ENCODE measurements around the gene ZNF688. TPM values are rescaled to one million over a fixed set of nuclear protein-coding genes. Genes with fewer than 3 reads are reported as not detected.

The ZNF688 gene
- total and polyA plus RNA-seq, 9 of the 15 experiments (the other 6 are each of a cell fraction or from before 2014, with no cell fraction given) = 0.48 to 12.9 (median 4.5) TPM

GRCh38 chr16:30585400-30586191 is 14.1 kb upstream of the ZNF688 start, which contains the start of gene ZNF785 (continued):
- 0 out of 2 replicates have a peak, but pooled peaks have one; percentile 58 for TF ChIP-seq TRIM25 (IDR thresholded peaks at IDR 0.05; ENCODE audit: borderline replicate concordance)
- no peak for TF ChIP-seq PHTF2 (CRISPR knock-in tag; IDR thresholded peaks at IDR 0.05)
- TF ChIP-seq NBN (IDR thresholded peaks at IDR 0.05; ENCODE audit: low read depth) = peak; percentile 65; the same call in 1 of the 2 replicates
- TF ChIP-seq MBD1 (CRISPR knock-in tag; IDR thresholded peaks at IDR 0.05) = no peak
- TF ChIP-seq TAF7 (tag; IDR thresholded peaks at IDR 0.05) = peak; percentile 16; the same call in 1 of the 2 replicates
- no peak; the same call in 1 of the 2 replicates for TF ChIP-seq ZNF41 (CRISPR knock-in tag; conservative IDR thresholded peaks at IDR 0.05)
- no peak for TF ChIP-seq SRSF7 (optimal IDR thresholded peaks at IDR 0.05; ENCODE audit: low read depth, low read length)
- TF ChIP-seq NCOA2 (IDR thresholded peaks at IDR 0.05; ENCODE audit: partially characterized antibody in 2 of 2) = no peak
- peak; percentile 34; the same call in 1 of the 2 replicates for TF ChIP-seq RFX1 (IDR thresholded peaks at IDR 0.05)
- TF ChIP-seq GMEB1 (CRISPR knock-in tag; IDR thresholded peaks at IDR 0.05) = 0 out of 2 replicates have a peak, but pooled peaks have one; percentile 64
- TF ChIP-seq NR3C1 (CRISPR knock-in tag; IDR thresholded peaks at IDR 0.05) = peak; percentile 94
- TF ChIP-seq ZBTB9 (CRISPR knock-in tag; IDR thresholded peaks at IDR 0.05) = peak; percentile 53; the same call in 1 of the 2 replicates
- TF ChIP-seq RUNX1 (IDR thresholded peaks at IDR 0.05; ENCODE audit: low read depth) = no peak
- no peak for TF ChIP-seq RBM39 (optimal IDR thresholded peaks at IDR 0.05; ENCODE audit: low read depth, low read length)
- no peak for TF ChIP-seq NELFE (IDR thresholded peaks at IDR 0.05; ENCODE audit: insufficient read depth, insufficient read length)
- no peak for TF ChIP-seq HNRNPLL (IDR thresholded peaks at IDR 0.05; ENCODE audit: low read depth, low read length, poor library complexity, severe bottlenecking)
- no peak for TF ChIP-seq KDM2B (CRISPR knock-in tag; IDR thresholded peaks at IDR 0.05)
- TF ChIP-seq PHB (CRISPR knock-in tag; IDR thresholded peaks at IDR 0.05) = no peak
- TF ChIP-seq WHSC1 (IDR thresholded peaks at IDR 0.05; ENCODE audit: low read length) = no peak
- peak; percentile 66 for TF ChIP-seq MEF2D (tag; conservative IDR thresholded peaks at IDR 0.05; ENCODE audit: low read depth)
- TF ChIP-seq TCF15 (CRISPR knock-in tag; IDR thresholded peaks at IDR 0.05) = no peak
- no peak for TF ChIP-seq ZSCAN29 (IDR thresholded peaks at IDR 0.05)
